Esophagus squamous epithelium (tissue), 4 donors: Measurements from ENCODE around the gene PSPN.

Source experiments
- CTCF ChIP-seq, 6 experiments: fragments of 450-650 bp in 4 of 6; fragments of 200-600 bp in 2 of 6; sonication (generic) in 2 of 6; IDR thresholded peaks; one replicate each; pipeline ENCODE4 v1.5.1; 2016 to 2019; ENCODE audit warnings: antibody characterized with exemption in 6 of 6, mild to moderate bottlenecking in 4 of 6, moderate library complexity in 4 of 6
- POLR2A ChIP-seq, 4 donors: fragments of 450-650 bp; IDR thresholded peaks; one replicate each; pipeline ENCODE4 v1.6.1; 2017; ENCODE audit warnings: antibody characterized with exemption in 4 of 4, mild to moderate bottlenecking in 4 of 4, moderate library complexity in 3 of 4

- TF ChIP-seq CTCF (IDR thresholded peaks at IDR 0.05) (peak in 4 of 6 experiments; percentile 16 to 50 (median 28)), POLR2A (IDR thresholded peaks at IDR 0.05) (no peak)
These were observed 36.8 kb upstream of the PSPN start for GRCh38 chr19:6412447-6413091.
